Kidney (tissue), 14 donors: ENCODE results near the gene OSTF1. TPM values are rescaled to one million over a fixed set of nuclear protein-coding genes. Genes with fewer than 3 reads are reported as not detected.

Experiments used
- DNase-seq, 5 donors: peaks; one replicate each; pipeline ENCODE4 v3.0.0-alpha.2; 2013 to 2020
- FAIRE-seq: peaks from 2 replicates; lab custom pipeline; 2012; peaks lifted over from hg19 to GRCh38; lab: Jason Lieb, UNC
- H3K27ac ChIP-seq, 2 donors: one replicate each; pipeline ENCODE4 v1.7.0; 2013; ENCODE audit warnings: low read depth in 2 of 2, low read length in 2 of 2, inconsistent platforms in 1 of 2
- H3K27me3 ChIP-seq: one replicate; pipeline ENCODE4 v1.7.1; 2013; ENCODE audit warnings: low read length, inconsistent platforms; ENCODE audit not compliant: control insufficient read depth, insufficient read depth
- H3K36me3 ChIP-seq, 3 donors: one replicate each; pipeline versions ENCODE4 v1.7.0 to v1.7.1; 2013; ENCODE audit warnings: low read length in 3 of 3, control low read depth in 1 of 3, inconsistent platforms in 1 of 3; ENCODE audit not compliant: insufficient read depth in 3 of 3, control insufficient read depth in 2 of 3
- H3K4me1 ChIP-seq, 3 donors: one replicate each; pipeline versions ENCODE4 v1.7.0 to v1.7.1; 2013; ENCODE audit warnings: low read length in 3 of 3, inconsistent platforms in 1 of 3, low read depth in 1 of 3; ENCODE audit not compliant: control insufficient read depth in 2 of 3, insufficient read depth in 2 of 3
- H3K4me3 ChIP-seq, 3 donors: one replicate each; pipeline versions ENCODE4 v1.7.0 to v1.8.1; 2013; ENCODE audit warnings: low read length in 3 of 3, control low read depth in 1 of 3, inconsistent platforms in 1 of 3
- H3K9ac ChIP-seq, 3 donors: one replicate each; pipeline versions ENCODE4 v1.7.0 to v1.7.1; 2013; ENCODE audit warnings: low read length in 3 of 3, control low read depth in 1 of 3, inconsistent platforms in 1 of 3
- H3K9me3 ChIP-seq, 3 donors: one replicate each; pipeline versions ENCODE4 v1.7.0 to v1.7.1; 2013; ENCODE audit warnings: low read length in 3 of 3, control low read depth in 1 of 3, inconsistent platforms in 1 of 3; ENCODE audit not compliant: control insufficient read depth in 2 of 3, insufficient read depth in 1 of 3
- CTCF ChIP-seq: IDR thresholded peaks from 3 replicates; pipeline ENCODE4 v1.5.1; 2012; ENCODE audit warnings: mild to moderate bottlenecking, moderate library complexity, borderline replicate concordance; ENCODE audit not compliant: insufficient read depth; ENCODE audit errors: extremely low read depth
- intact Hi-C: fragments of 100-400 bp; cut with DNase I; formaldehyde crosslinking; loops from one replicate; pipeline ENCODE4 v1.11.1; 2022
- polyA plus RNA-seq: library from polyadenylated mRNA; stranded (reverse); fragments of 350-450 nt; fragmentation: Illumina TruSeq; extraction: RNeasy Lipid Tissue Mini Kit (QIAGEN cat#74804); gene quantifications from one replicate; pipeline ENCODE4 v1.2.3, GENCODE V29; 2014; ENCODE audit warnings: low read depth, low replicate concordance; ENCODE audit not compliant: insufficient read depth
- total RNA-seq: library from RNA; stranded (reverse); fragmentation: NEBNext Ultra II Directional; extraction: Animal tissue kit (Norgen Biotek cat#: 25700); gene quantifications from one replicate; pipeline ENCODE4 v1.2.1, GENCODE V29; 2021
- donor health status: control.
- donor health status: control.
- donor health status: control.
- donor health status: control.
- donor health status: control.
- donor health status: DM: yes; HTN: yes; CAD: no.
- donor health status: Normal renal cell carcinoma (clear cell type).

OSTF1 gene
- total and polyA plus RNA-seq, 2 donors from 2014 or later, result 42.8 to 52.7 TPM

DNA sequence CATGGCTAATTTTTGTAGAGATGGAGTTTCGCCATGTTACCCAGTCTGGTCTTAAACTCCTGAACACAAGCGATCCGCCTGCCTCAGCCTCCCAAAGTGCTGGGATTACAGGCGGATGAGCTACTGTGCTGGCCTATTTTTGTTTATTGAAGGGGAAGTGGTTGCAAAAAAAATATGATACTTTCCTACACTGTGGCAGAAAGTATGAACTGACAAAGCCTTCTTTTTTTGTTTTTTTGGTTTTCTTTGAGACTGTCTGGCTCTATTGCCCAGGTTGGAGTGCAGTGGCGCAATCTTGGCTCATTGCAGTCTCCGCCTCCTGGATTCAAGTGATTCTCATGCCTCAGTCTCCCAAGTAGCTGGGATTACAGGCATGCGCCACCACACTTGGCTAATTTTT lies 50.9 kb downstream of the OSTF1 start:
- H3K27ac ChIP-seq, result no peak overlapping the region
- H3K27me3 ChIP-seq, result no peaks in the 10 kb centered on the region
- no peak overlapping the region for H3K4me3 ChIP-seq
- intact Hi-C loops, result no loop called here
- no peak for TF ChIP-seq CTCF
- H3K9me3 ChIP-seq, result no peaks in the 10 kb centered on the region
- H3K9ac ChIP-seq, result no peak overlapping the region
- no peaks in the 10 kb centered on the region for H3K4me1 ChIP-seq
- H3K36me3 ChIP-seq, result peaks cover 0 to 24% (median 18%) of the 10 kb centered on the region in 3 donors
- no peak for DNase-seq
- no peak for FAIRE-seq

- no peak for TF ChIP-seq CTCF
- no peak for FAIRE-seq
These were observed 51.9 kb downstream of the OSTF1 start for GRCh38 chr9:75140261-75140660.

GRCh38 chr9:75142202-75142601 lies 53.9 kb downstream of the OSTF1 start:
- TF ChIP-seq CTCF, result no peak
- H3K9me3 ChIP-seq, result peaks cover 0 to 6% (median 0%) of the 10 kb centered on the region in 3 donors
- H3K27ac ChIP-seq, result no peak overlapping the region
- H3K36me3 ChIP-seq, result peaks cover 0 to 19% (median 7%) of the 10 kb centered on the region in 3 donors
- intact Hi-C loops, result no loop called here
- H3K27me3 ChIP-seq, result no peaks in the 10 kb centered on the region
- FAIRE-seq (no peak), DNase-seq (no peak)
- no peak overlapping the region for H3K4me3 ChIP-seq
- H3K9ac ChIP-seq, result no peak overlapping the region
- no peaks in the 10 kb centered on the region for H3K4me1 ChIP-seq

More at GRCh38 chr9:75140261-75140660, 51.9 kb downstream of the OSTF1 start:
- intact Hi-C loops, result no loop called here
- Histone ChIP-seq H3K36me3 (peaks cover 0 to 24% (median 16%) of the 10 kb centered on the region in 3 donors), H3K27me3 (no peaks in the 10 kb centered on the region), H3K27ac (no peak overlapping the region), H3K9me3 (peaks cover 0 to 6% (median 0%) of the 10 kb centered on the region in 3 donors), H3K4me3 (no peak overlapping the region), H3K9ac (no peak overlapping the region), H3K4me1 (no peaks in the 10 kb centered on the region)
- no peak for DNase-seq

DNA sequence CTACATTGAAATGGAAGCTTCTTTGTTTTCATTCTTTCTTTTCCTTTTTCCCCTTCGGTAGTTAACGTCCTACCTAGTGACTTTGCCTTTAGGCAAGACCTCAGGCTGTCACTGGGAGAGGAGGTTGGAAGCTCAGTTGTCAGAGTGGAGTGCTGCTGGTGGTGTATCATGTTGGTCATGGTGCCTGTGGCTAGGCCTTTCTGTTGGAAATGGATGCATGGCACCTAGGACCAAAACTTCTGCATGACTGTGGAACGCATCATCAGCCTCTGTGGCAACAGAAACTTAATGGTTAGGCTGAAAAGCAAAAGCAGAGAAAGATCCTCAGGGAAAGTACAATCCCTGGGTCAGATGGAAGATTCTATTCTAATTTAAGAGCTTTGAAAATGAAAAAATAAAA lies 57.9 kb downstream of the OSTF1 start:
- no peak overlapping the region for H3K4me3 ChIP-seq
- H3K27me3 ChIP-seq, result no peaks in the 10 kb centered on the region
- H3K36me3 ChIP-seq, result peaks cover 0 to 6% (median 4%) of the 10 kb centered on the region in 3 donors
- intact Hi-C loops, result no loop called here
- no peak overlapping the region for H3K9ac ChIP-seq
- no peak for TF ChIP-seq CTCF
- peaks cover 0 to 6% (median 0%) of the 10 kb centered on the region in 3 donors for H3K9me3 ChIP-seq
- H3K4me1 ChIP-seq, result no peaks in the 10 kb centered on the region
- H3K27ac ChIP-seq, result no peak overlapping the region
- FAIRE-seq (no peak), DNase-seq (no peak)
